H1 (cell line): ENCODE results near the gene HOXA6. TPM values are rescaled to one million over a fixed set of nuclear protein-coding genes. Genes with fewer than 3 reads are reported as not detected.

Source experiments
- BACH1 ChIP-seq: IDR thresholded peaks from 2 replicates; pipeline ENCODE4 v1.6.1; 2012; ENCODE audit warnings: low read length, improper control_type of control experiment
- polyA plus RNA-seq, 7 experiments: library from polyadenylated mRNA; depleted of rRNA in 3 of 7; stranded (reverse) in 5 of 7; unstranded in 2 of 7; fragments of >200 nt in 5 of 7; fragments of 200-250 nt in 2 of 7; gene quantifications; 1 replicate in 5 of 7; 2 replicates in 1 of 7; 4 replicates in 1 of 7; pipeline versions ENCODE4 v1.2.1 to v1.2.3, GENCODE V29; 2011 to 2013; ENCODE audit warnings: missing spikeins in 2 of 7, mixed read lengths in 2 of 7
- total RNA-seq: library from RNA; stranded (reverse); fragmentation: NEBNext Ultra II Directional; extraction: Animal tissue kit (Norgen Biotek cat#: 25700); gene quantifications from 2 replicates; pipeline ENCODE4 v1.2.1, GENCODE V29; 2021

HOXA6 gene
- total and polyA plus RNA-seq, 2 of the 8 experiments (the other 6 are each of a cell fraction or from before 2014, with no cell fraction given), result not detected

- TF ChIP-seq BACH1, result no peak
These were observed 47.9 kb downstream of the HOXA6 start (continued) for GRCh38 chr7:27099453-27100370.
